Hepatocyte (in vitro differentiated cells): ENCODE results near the gene SLC9A3.

ENCODE experiments used
- EZH2 ChIP-seq: fragments of 200-600 bp; sonication (generic); IDR thresholded peaks from 2 replicates; pipeline ENCODE4 v1.6.1; 2016; ENCODE audit warnings: antibody characterized with exemption, mild to moderate bottlenecking, borderline replicate concordance
- EZH2phosphoT487 ChIP-seq: fragments of 200-600 bp; sonication (generic); IDR thresholded peaks from one replicate; pipeline ENCODE4 v1.6.1; 2018; ENCODE audit warnings: antibody characterized with exemption, mild to moderate bottlenecking, low read depth, moderate library complexity; ENCODE audit not compliant: unreplicated experiment, severe bottlenecking
- TF ChIP-seq, protein P1 (sequence below): fragments of 200-600 bp; sonication (generic); IDR thresholded peaks from 2 replicates; pipeline ENCODE4 v1.5.1; 2016; ENCODE audit warnings: antibody characterized with exemption, mild to moderate bottlenecking; ENCODE audit not compliant: poor library complexity

DNA sequence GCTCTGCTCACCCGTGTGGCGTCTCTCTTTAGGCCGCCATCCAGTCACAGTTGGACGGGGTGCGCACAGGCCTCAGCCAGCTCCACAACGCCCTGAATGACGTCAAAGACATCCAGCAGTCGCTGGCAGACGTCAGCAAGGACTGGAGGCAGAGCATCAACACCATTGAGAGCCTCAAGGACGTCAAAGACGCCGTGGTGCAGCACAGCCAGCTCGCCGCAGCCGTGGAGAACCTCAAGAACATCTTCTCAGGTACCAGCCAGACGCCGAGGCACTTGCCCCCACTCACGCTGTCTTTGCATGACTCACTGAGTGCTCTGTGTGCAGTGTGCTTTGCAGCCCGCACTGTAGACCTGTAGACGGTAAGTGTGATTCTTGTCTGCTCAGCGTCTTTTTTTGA, 76.7 kb downstream of the SLC9A3 start:
- TF ChIP-seq, protein P1, sequence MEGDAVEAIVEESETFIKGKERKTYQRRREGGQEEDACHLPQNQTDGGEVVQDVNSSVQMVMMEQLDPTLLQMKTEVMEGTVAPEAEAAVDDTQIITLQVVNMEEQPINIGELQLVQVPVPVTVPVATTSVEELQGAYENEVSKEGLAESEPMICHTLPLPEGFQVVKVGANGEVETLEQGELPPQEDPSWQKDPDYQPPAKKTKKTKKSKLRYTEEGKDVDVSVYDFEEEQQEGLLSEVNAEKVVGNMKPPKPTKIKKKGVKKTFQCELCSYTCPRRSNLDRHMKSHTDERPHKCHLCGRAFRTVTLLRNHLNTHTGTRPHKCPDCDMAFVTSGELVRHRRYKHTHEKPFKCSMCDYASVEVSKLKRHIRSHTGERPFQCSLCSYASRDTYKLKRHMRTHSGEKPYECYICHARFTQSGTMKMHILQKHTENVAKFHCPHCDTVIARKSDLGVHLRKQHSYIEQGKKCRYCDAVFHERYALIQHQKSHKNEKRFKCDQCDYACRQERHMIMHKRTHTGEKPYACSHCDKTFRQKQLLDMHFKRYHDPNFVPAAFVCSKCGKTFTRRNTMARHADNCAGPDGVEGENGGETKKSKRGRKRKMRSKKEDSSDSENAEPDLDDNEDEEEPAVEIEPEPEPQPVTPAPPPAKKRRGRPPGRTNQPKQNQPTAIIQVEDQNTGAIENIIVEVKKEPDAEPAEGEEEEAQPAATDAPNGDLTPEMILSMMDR = no peak
- no peak for TF ChIP-seq EZH2
- TF ChIP-seq EZH2phosphoT487 = no peak
